Neural cell (in vitro differentiated cells): ENCODE measurements around the gene NOD2.

Experiments
- EZH2 ChIP-seq: fragments of 200-600, 300-800 bp; shearing (Covaris generic), sonication (generic); IDR thresholded peaks from 2 replicates; pipeline ENCODE4 v1.6.1; 2014; ENCODE audit warnings: antibody characterized with exemption, low read length, borderline replicate concordance, mild to moderate bottlenecking; ENCODE audit not compliant: insufficient read depth, poor library complexity, severe bottlenecking
- POLR2AphosphoS5 ChIP-seq: IDR thresholded peaks from 2 replicates; pipeline ENCODE4 v1.6.1; 2012
- TF ChIP-seq, protein P1 (sequence below): fragments of 450-650 bp; IDR thresholded peaks from 2 replicates; pipeline ENCODE4 v1.5.1; 2014; ENCODE audit warnings: antibody characterized with exemption, mild to moderate bottlenecking, moderate library complexity; ENCODE audit not compliant: poor library complexity, severe bottlenecking

DNA sequence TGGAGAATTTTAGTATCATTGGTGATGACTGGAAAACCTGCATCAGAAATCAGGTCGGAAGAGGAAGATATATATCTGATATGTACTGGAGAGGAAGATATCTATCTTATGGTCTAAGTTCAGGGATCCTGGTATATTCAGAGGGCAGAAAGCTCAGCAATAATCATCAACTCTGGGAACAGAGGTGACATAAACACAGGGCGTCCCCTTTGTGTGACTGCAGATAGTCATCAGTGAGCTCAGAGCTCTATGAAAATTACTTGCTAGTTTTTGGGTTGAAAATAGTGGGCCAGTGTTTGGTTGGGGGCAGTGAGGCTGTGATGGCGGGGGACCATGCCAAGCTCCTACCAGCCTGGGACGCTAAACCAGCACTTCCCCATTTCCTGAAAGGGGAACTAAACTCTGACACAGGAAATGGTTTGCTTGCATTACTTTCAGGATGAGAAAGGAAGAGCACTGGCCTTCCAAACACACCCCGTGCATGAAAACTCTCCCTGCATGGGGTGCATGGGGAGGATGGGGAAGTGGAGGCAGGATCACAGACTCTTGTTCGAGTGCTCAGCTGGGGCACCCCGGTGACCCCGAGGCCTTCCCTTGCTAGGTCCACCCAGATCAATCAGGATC, 15.8 kb downstream of the NOD2 start:
- TF ChIP-seq, protein P1, sequence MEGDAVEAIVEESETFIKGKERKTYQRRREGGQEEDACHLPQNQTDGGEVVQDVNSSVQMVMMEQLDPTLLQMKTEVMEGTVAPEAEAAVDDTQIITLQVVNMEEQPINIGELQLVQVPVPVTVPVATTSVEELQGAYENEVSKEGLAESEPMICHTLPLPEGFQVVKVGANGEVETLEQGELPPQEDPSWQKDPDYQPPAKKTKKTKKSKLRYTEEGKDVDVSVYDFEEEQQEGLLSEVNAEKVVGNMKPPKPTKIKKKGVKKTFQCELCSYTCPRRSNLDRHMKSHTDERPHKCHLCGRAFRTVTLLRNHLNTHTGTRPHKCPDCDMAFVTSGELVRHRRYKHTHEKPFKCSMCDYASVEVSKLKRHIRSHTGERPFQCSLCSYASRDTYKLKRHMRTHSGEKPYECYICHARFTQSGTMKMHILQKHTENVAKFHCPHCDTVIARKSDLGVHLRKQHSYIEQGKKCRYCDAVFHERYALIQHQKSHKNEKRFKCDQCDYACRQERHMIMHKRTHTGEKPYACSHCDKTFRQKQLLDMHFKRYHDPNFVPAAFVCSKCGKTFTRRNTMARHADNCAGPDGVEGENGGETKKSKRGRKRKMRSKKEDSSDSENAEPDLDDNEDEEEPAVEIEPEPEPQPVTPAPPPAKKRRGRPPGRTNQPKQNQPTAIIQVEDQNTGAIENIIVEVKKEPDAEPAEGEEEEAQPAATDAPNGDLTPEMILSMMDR = no peak
- TF ChIP-seq POLR2AphosphoS5 = no peak
- no peak for TF ChIP-seq EZH2
